Activated naive CD4-positive, alpha-beta T cell treated with anti-CD3 and anti-CD28 coated beads, Interleukin-2, amount 10 ng/mL, durations not matched to agents 7 days and 5 days (primary cell): ENCODE data around the gene RCSD1.
"Not testable (repeated sequence)": the region's sequence is repeated elsewhere in the genome, so short reads cannot be mapped to it uniquely, and the experiment has no call there.

Source experiments
- CTCF ChIA-PET: fragments of 350-600 bp; sonication (Branson Sonifier 250); formaldehyde crosslinking; loops from one replicate; lab custom pipeline; 2021; ENCODE audit warnings: antibody characterized with exemption; lab: Charles Lee
- DNase-seq: peaks from one replicate; pipeline ENCODE4 v3.0.0-alpha.2; 2020
- H3K27ac Mint-ChIP-seq: one replicate; pipeline ENCODE4 v1.8.0; 2021; ENCODE audit warnings: mild to moderate bottlenecking, moderate library complexity, mixed read lengths
- H3K27me3 Mint-ChIP-seq: one replicate; pipeline ENCODE4 v1.8.0; 2021; ENCODE audit warnings: mild to moderate bottlenecking, mixed read lengths
- H3K36me3 Mint-ChIP-seq: one replicate; pipeline ENCODE4 v1.8.0; 2021; ENCODE audit warnings: mixed read lengths
- H3K4me1 Mint-ChIP-seq: one replicate; pipeline ENCODE4 v1.8.0; 2021; ENCODE audit warnings: mixed read lengths
- H3K4me3 Mint-ChIP-seq: one replicate; pipeline ENCODE4 v1.8.0; 2021; ENCODE audit warnings: mild to moderate bottlenecking, moderate library complexity, mixed read lengths
- H3K9me3 Mint-ChIP-seq: one replicate; pipeline ENCODE4 v1.8.0; 2021; ENCODE audit warnings: mixed read lengths

Gene RCSD1

GRCh38 chr1:167715157-167715999, 85.3 kb downstream of the RCSD1 start:
- peak overlapping the region; percentile 79 for H3K4me3 Mint-ChIP-seq
- peaks cover 25% of the 10 kb centered on the region for H3K27me3 Mint-ChIP-seq
- H3K27ac Mint-ChIP-seq = peak overlapping the region; percentile 96
- H3K36me3 Mint-ChIP-seq = peaks cover 3% of the 10 kb centered on the region
- CTCF ChIA-PET = interaction anchor here (0.6 to 4.6 kb wide), 13 partner anchors 9 to 453 kb away, joined by 3 to 22 read pairs (median 4); partner anchors contain the start of gene CREG1
- peak; percentile 94 for DNase-seq
- peaks cover 65% of the 10 kb centered on the region for H3K4me1 Mint-ChIP-seq
- H3K9me3 Mint-ChIP-seq = no peaks in the 10 kb centered on the region

- CTCF ChIA-PET = interaction anchor here (0.6 to 4.6 kb wide), 8 partner anchors 9 to 453 kb away, joined by 3 to 22 read pairs (median 4); no protein-coding TSS in a partner anchor
- Mint-ChIP-seq H3K9me3 (no peaks in the 10 kb centered on the region), H3K27ac (peak overlapping the region; percentile 96), H3K27me3 (peaks cover 25% of the 10 kb centered on the region), H3K4me1 (peaks cover 70% of the 10 kb centered on the region), H3K36me3 (peaks cover 3% of the 10 kb centered on the region), H3K4me3 (peak overlapping the region; percentile 79)
- DNase-seq = no peak
Measured at GRCh38 chr1:167716000-167716271, 85.9 kb downstream of the RCSD1 start.

- CTCF ChIA-PET = interaction anchor here (1.4 to 4.6 kb wide), 4 partner anchors 44 to 366 kb away, joined by 3 to 22 read pairs (median 6); no protein-coding TSS in a partner anchor
- no peak for DNase-seq
Measured at GRCh38 chr1:167717351-167717750, 87.3 kb downstream of the RCSD1 start.

GRCh38 chr1:167718914-167719691, 89.1 kb downstream of the RCSD1 start:
- CTCF ChIA-PET = interaction anchor here (0.8 to 2.2 kb wide), 3 partner anchors 43 to 363 kb away, joined by 3 to 6 read pairs (median 5); no protein-coding TSS in a partner anchor
- Mint-ChIP-seq H3K9me3 (no peaks in the 10 kb centered on the region), H3K36me3 (peaks cover 5% of the 10 kb centered on the region), H3K4me1 (peaks cover 75% of the 10 kb centered on the region), H3K27me3 (peaks cover 6% of the 10 kb centered on the region), H3K4me3 (peak overlapping the region; percentile 18), H3K27ac (peak overlapping the region; percentile 66)
- no peak for DNase-seq

More at GRCh38 chr1:167717351-167717750, 87.3 kb downstream of the RCSD1 start:
- Mint-ChIP-seq H3K4me1 (peaks cover 77% of the 10 kb centered on the region), H3K9me3 (no peaks in the 10 kb centered on the region), H3K27ac (peak overlapping the region; percentile 96), H3K4me3 (peak overlapping the region; percentile 79), H3K36me3 (peaks cover 3% of the 10 kb centered on the region), H3K27me3 (peaks cover 24% of the 10 kb centered on the region)

GRCh38 chr1:167719715-167720421, 89.8 kb downstream of the RCSD1 start:
- DNase-seq, H3K36me3 Mint-ChIP-seq, H3K27me3 Mint-ChIP-seq, H3K9me3 Mint-ChIP-seq: not testable (repeated sequence)
- CTCF ChIA-PET = interaction anchor here (1.3 to 1.5 kb wide), 2 partner anchors 9 to 362 kb away, joined by 3 to 5 read pairs; no protein-coding TSS in a partner anchor
- Mint-ChIP-seq H3K4me1 (peaks cover 77% of the 10 kb centered on the region), H3K4me3 (peak overlapping the region; percentile 18), H3K27ac (peak overlapping the region; percentile 66)

GRCh38 chr1:167720965-167721616, 91.1 kb downstream of the RCSD1 start:
- CTCF ChIA-PET = interaction anchor here (0.9 to 1.5 kb wide), 3 partner anchors 8 to 361 kb away, joined by 3 to 5 read pairs (median 3); no protein-coding TSS in a partner anchor
- no peaks in the 10 kb centered on the region for H3K9me3 Mint-ChIP-seq
- no peaks in the 10 kb centered on the region for H3K27me3 Mint-ChIP-seq
- no peak for DNase-seq
- peak overlapping the region; percentile 59 for H3K27ac Mint-ChIP-seq
- peaks cover 70% of the 10 kb centered on the region for H3K4me1 Mint-ChIP-seq
- H3K4me3 Mint-ChIP-seq = peak overlapping the region; percentile 92
- peaks cover 7% of the 10 kb centered on the region for H3K36me3 Mint-ChIP-seq

- CTCF ChIA-PET = interaction anchor here (0.9 kb wide), 1 partner anchor 76 kb away, joined by 3 read pairs; no protein-coding TSS in a partner anchor
- H3K4me3 Mint-ChIP-seq = peak within 1 kb of the TSS; percentile 92
Measured at GRCh38 chr1:167721617-167722151, 91.7 kb downstream of the RCSD1 start, which contains the start of gene MPZL1. MPZL1 (plus strand) TSS chr1:167721982; CDS start chr1:167722152, 170 bp downstream.

GRCh38 chr1:167722152-167722869, 92.3 kb downstream of the RCSD1 start:
- Mint-ChIP-seq H3K27ac (peak overlapping the region; percentile 67), H3K4me1 (peaks cover 63% of the 10 kb centered on the region), H3K4me3 (peak overlapping the region; percentile 92), H3K27me3 (no peaks in the 10 kb centered on the region), H3K36me3 (peaks cover 7% of the 10 kb centered on the region), H3K9me3 (no peaks in the 10 kb centered on the region)
- peak; percentile 58 for DNase-seq
- CTCF ChIA-PET = interaction anchor here (0.9 kb wide), 1 partner anchor 75 kb away, joined by 3 read pairs; no protein-coding TSS in a partner anchor

More at GRCh38 chr1:167721617-167722151, 91.7 kb downstream of the RCSD1 start, which contains the start of gene MPZL1:
- peak within 1 kb of the TSS; percentile 88 for H3K27ac Mint-ChIP-seq
- no peaks in the 10 kb centered on the region for H3K27me3 Mint-ChIP-seq
- H3K9me3 Mint-ChIP-seq = no peaks in the 10 kb centered on the region
- DNase-seq = peak; percentile 94
- H3K36me3 Mint-ChIP-seq = peaks cover 7% of the 10 kb centered on the region
- H3K4me1 Mint-ChIP-seq = peaks cover 69% of the 10 kb centered on the region

GRCh38 chr1:167722870-167723251, 92.8 kb downstream of the RCSD1 start:
- Mint-ChIP-seq H3K4me3 (peak overlapping the region; percentile 92), H3K27ac (no peak overlapping the region), H3K27me3 (no peaks in the 10 kb centered on the region), H3K36me3 (peaks cover 9% of the 10 kb centered on the region), H3K9me3 (no peaks in the 10 kb centered on the region), H3K4me1 (peaks cover 60% of the 10 kb centered on the region)
- CTCF ChIA-PET = no interaction called here
- DNase-seq = no peak

GRCh38 chr1:167723707-167724323, 93.8 kb downstream of the RCSD1 start:
- H3K4me3 Mint-ChIP-seq = no peak overlapping the region
- no peaks in the 10 kb centered on the region for H3K27me3 Mint-ChIP-seq
- H3K27ac Mint-ChIP-seq = no peak overlapping the region
- H3K36me3 Mint-ChIP-seq = peaks cover 9% of the 10 kb centered on the region
- CTCF ChIA-PET = interaction anchor here (1.2 to 1.8 kb wide), 3 partner anchors 8 to 79 kb away, joined by 3 to 5 read pairs (median 4); no protein-coding TSS in a partner anchor
- DNase-seq = no peak
- H3K4me1 Mint-ChIP-seq = peaks cover 51% of the 10 kb centered on the region
- no peaks in the 10 kb centered on the region for H3K9me3 Mint-ChIP-seq

GRCh38 chr1:167726008-167726407, 96.0 kb downstream of the RCSD1 start:
- no peak overlapping the region for H3K4me3 Mint-ChIP-seq
- H3K27ac Mint-ChIP-seq = no peak overlapping the region
- H3K27me3 Mint-ChIP-seq = no peaks in the 10 kb centered on the region
- H3K9me3 Mint-ChIP-seq = no peaks in the 10 kb centered on the region
- peaks cover 16% of the 10 kb centered on the region for H3K36me3 Mint-ChIP-seq
- H3K4me1 Mint-ChIP-seq = peaks cover 29% of the 10 kb centered on the region
- DNase-seq = no peak
- CTCF ChIA-PET = interaction anchor here (1.3 kb wide), 1 partner anchor 357 kb away, joined by 4 read pairs; no protein-coding TSS in a partner anchor
